ENCODE measurements around the gene TLDC2.
"Not testable (repeated sequence)": the region's sequence is repeated elsewhere in the genome, so short reads cannot be mapped to it uniquely, and the experiment has no call there.

The TLDC2 gene

GRCh38 chr20:36875702-36876472, at the start of gene TLDC2:
TSS of gene TLDC2 (plus strand) at chr20:36876138. CDS start at chr20:36876175, 37 bp downstream.
- no peak for DNase-seq (ENCODE audit: low read depth in 2 of 2, low spot score in 1 of 2)

- no peak for DNase-seq (ENCODE audit: low read depth in 2 of 2, low spot score in 1 of 2)
These were observed 49.2 kb upstream of the TLDC2 start for GRCh38 chr20:36826554-36827244.

- DNase-seq (ENCODE audit: low read depth in 2 of 2, low spot score in 1 of 2): no peak
These were observed 48.2 kb upstream of the TLDC2 start for GRCh38 chr20:36827541-36828279.

- DNase-seq (ENCODE audit: low read depth in 2 of 2, low spot score in 1 of 2): no peak
These were observed 44.9 kb upstream of the TLDC2 start for GRCh38 chr20:36830791-36831691.

- DNase-seq (ENCODE audit: low read depth in 2 of 2, low spot score in 1 of 2): no peak
These were observed 43.1 kb upstream of the TLDC2 start for GRCh38 chr20:36832791-36833190.

GRCh38 chr20:36833275-36834020, 42.5 kb upstream of the TLDC2 start:
- no peak for DNase-seq (ENCODE audit: low read depth in 2 of 2, low spot score in 1 of 2)

- no peak for DNase-seq (ENCODE audit: low read depth in 2 of 2, low spot score in 1 of 2)
These were observed 40.9 kb upstream of the TLDC2 start for GRCh38 chr20:36835025-36835424.

- peak; percentile 33 to 60 for DNase-seq (ENCODE audit: low read depth in 2 of 2, low spot score in 1 of 2)
These were observed 40.3 kb upstream of the TLDC2 start for GRCh38 chr20:36835453-36836198.

- DNase-seq (ENCODE audit: low read depth in 2 of 2, low spot score in 1 of 2): no peak
These were observed 39.2 kb upstream of the TLDC2 start for GRCh38 chr20:36836591-36837269.

- DNase-seq (ENCODE audit: low read depth in 2 of 2, low spot score in 1 of 2): not testable (repeated sequence)
These were observed 37.6 kb upstream of the TLDC2 start for GRCh38 chr20:36838376-36838775.

GRCh38 chr20:36839150-36839549, 36.8 kb upstream of the TLDC2 start:
- no peak for DNase-seq (ENCODE audit: low read depth in 2 of 2, low spot score in 1 of 2)

- not testable (repeated sequence) for DNase-seq (ENCODE audit: low read depth in 2 of 2, low spot score in 1 of 2)
These were observed 34.9 kb upstream of the TLDC2 start for GRCh38 chr20:36841030-36841429.

GRCh38 chr20:36845288-36845971, 30.5 kb upstream of the TLDC2 start:
- no peak for DNase-seq (ENCODE audit: low read depth in 2 of 2, low spot score in 1 of 2)

GRCh38 chr20:36847009-36847709, 28.8 kb upstream of the TLDC2 start:
- DNase-seq (ENCODE audit: low read depth in 2 of 2, low spot score in 1 of 2): no peak

- DNase-seq (ENCODE audit: low read depth in 2 of 2, low spot score in 1 of 2): no peak
These were observed 28.3 kb upstream of the TLDC2 start for GRCh38 chr20:36847710-36848040.

- DNase-seq (ENCODE audit: low read depth in 2 of 2, low spot score in 1 of 2): no peak
These were observed 27.8 kb upstream of the TLDC2 start for GRCh38 chr20:36848078-36848660.

GRCh38 chr20:36848677-36849076, 27.3 kb upstream of the TLDC2 start:
- no peak for DNase-seq (ENCODE audit: low read depth in 2 of 2, low spot score in 1 of 2)

All from stimulated activated CD8-positive, alpha-beta memory T cell treated with anti-CD3 and anti-CD28 coated beads, Interleukin-4, amount 100 ng/mL, for 1 hour (primary cell).